Fibroblast of pulmonary artery (primary cell): Measurements from ENCODE around the gene TNRC6C.

Experiments used
- DNase-seq: peaks from one replicate; pipeline ENCODE4 v3.0.0-alpha.2; 2010; ENCODE audit warnings: low read depth
- H3K4me3 ChIP-seq: replicated peaks from 2 replicates; pipeline ENCODE4 v1.5.1; 2011; ENCODE audit warnings: low read depth, mild to moderate bottlenecking, control low read depth, low read length, moderate library complexity
- TF ChIP-seq, protein P1 (sequence below): IDR thresholded peaks from 2 replicates; pipeline ENCODE4 v1.5.1; 2011; ENCODE audit warnings: mild to moderate bottlenecking, control low read depth, low read length, inconsistent platforms; ENCODE audit errors: missing control alignments

The TNRC6C gene

GRCh38 chr17:78142119-78142861 is 183.8 kb downstream of the TNRC6C start:
- DNase-seq: peak; percentile 17
- no peak overlapping the region for H3K4me3 ChIP-seq
- TF ChIP-seq, protein P1, sequence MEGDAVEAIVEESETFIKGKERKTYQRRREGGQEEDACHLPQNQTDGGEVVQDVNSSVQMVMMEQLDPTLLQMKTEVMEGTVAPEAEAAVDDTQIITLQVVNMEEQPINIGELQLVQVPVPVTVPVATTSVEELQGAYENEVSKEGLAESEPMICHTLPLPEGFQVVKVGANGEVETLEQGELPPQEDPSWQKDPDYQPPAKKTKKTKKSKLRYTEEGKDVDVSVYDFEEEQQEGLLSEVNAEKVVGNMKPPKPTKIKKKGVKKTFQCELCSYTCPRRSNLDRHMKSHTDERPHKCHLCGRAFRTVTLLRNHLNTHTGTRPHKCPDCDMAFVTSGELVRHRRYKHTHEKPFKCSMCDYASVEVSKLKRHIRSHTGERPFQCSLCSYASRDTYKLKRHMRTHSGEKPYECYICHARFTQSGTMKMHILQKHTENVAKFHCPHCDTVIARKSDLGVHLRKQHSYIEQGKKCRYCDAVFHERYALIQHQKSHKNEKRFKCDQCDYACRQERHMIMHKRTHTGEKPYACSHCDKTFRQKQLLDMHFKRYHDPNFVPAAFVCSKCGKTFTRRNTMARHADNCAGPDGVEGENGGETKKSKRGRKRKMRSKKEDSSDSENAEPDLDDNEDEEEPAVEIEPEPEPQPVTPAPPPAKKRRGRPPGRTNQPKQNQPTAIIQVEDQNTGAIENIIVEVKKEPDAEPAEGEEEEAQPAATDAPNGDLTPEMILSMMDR: no peak

GRCh38 chr17:78143214-78144146 is 185.0 kb downstream of the TNRC6C start:
- no peak overlapping the region for H3K4me3 ChIP-seq
- TF ChIP-seq, protein P1: no peak
- no peak for DNase-seq

DNA sequence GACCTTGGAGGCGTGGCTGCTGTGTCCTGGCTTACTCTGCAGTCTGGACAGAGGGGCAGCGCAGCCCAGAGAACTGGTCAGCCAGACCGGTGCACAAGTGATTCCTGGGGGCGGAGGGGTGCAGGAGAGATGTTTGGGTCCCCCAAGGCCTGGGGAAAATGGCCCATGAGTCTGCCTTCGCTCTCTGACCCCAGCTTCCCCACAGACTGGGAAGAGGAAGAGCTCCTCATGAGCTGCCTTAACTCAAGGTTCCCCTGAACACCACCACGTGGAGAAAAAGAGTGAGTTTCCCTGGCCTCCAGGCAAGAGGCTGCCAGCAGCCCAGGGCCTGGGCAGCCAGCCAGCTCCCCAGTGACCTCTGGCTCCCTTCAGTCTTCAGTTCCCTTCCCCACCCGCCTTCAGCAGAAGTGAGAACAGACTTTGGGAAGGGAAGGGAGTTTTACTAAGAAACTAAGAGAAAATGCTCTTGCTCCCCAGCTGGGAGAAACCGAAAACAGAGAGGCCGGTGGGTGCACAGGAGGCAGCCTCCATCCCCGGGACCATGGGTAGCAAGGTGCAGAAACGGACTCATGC is 185.7 kb downstream of the TNRC6C start:
- DNase-seq: peak; percentile 91
- TF ChIP-seq, protein P1: no peak
- H3K4me3 ChIP-seq: no peak overlapping the region

DNA sequence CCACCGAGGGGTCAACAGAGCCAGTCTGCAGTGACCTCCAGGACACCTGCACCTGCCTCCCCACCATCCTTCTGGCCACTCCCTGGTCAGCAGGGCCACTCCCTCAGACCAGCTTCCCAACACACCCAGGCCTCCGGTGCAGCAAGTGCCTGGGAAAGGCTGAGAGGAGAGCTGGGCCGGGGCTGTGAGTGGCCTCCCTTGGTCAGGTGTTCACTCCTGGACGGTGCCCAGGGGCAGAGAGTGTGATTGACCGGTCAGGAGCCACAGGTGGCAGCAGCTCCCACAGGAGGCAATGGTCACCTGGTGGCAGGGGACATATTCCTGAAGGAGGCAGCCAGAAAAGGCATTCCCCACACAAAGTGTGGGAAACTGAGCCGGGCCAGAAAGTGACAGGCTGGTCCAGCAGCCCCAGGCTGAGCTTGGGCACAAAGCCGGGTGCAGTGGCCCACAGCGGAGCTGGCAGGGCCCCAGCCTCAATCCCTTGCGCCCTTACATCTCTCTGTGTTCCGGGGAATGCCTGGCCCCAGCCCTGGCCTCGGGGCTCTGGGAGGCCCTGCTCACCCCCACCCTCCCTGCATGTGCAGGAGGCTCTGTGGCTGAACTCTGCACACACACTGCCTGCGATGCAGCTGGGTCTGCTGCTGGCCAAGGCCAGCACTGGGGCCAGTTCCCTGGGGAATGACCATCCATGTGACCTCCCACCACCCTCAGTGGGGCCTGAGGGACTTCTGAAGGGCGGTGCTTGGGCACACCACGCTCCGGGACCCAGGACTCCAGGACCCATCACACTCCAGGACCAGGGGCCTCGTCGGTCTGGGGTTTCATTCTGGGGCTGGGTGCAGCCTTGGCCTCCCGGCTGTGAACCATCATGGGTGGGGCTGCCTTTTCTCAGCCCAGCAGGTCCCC is 186.5 kb downstream of the TNRC6C start:
- H3K4me3 ChIP-seq: no peak overlapping the region
- TF ChIP-seq, protein P1: no peak
- no peak for DNase-seq

GRCh38 chr17:78146471-78146869 is 188.0 kb downstream of the TNRC6C start:
- no peak overlapping the region for H3K4me3 ChIP-seq
- DNase-seq: no peak
- TF ChIP-seq, protein P1: no peak

DNA sequence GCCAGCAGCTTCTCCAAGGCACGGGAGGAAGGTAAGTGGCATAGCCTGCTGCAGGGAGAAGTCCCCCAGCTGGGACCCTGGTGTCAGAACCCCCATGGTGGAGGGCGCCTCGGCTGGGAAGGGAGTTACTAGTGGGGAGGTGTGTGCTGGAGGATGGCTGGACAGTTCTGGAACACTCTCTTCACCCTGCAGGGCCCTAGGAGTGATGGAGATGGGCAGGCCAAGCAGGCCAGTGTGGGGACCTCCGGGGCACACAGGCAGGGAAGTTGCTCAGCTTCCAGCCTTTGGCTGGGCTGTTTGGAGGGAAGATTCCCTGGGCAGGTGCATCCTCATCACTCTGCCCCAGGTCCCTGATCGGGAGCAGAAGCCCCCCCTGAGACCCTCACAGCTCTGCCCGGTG is 188.4 kb downstream of the TNRC6C start:
- no peak for DNase-seq
- TF ChIP-seq, protein P1: no peak
- H3K4me3 ChIP-seq: no peak overlapping the region
